ENCODE data around the gene CLTRN. TPM values are rescaled to one million over a fixed set of nuclear protein-coding genes. Genes with fewer than 3 reads are reported as not detected.

The CLTRN gene
- polyA plus RNA-seq, 3 donors from 2014 or later: 0.61 TPM; not detected in 2

- H3K4me3 Mint-ChIP-seq: no peak overlapping the region
- peaks cover 0 to 5% (median 0%) of the 10 kb centered on the region in 6 donors for H3K9me3 Mint-ChIP-seq
- DNase-seq: no peak
- no peaks in the 10 kb centered on the region for H3K4me1 Mint-ChIP-seq
- no peak overlapping the region for H3K27ac Mint-ChIP-seq
- H3K27me3 Mint-ChIP-seq (ENCODE audit: low read depth in 3 of 3): peaks cover 0 to 19% (median 0%) of the 10 kb centered on the region in 3 donors
- no peaks in the 10 kb centered on the region for H3K36me3 Mint-ChIP-seq
Measured at GRCh38 chrX:15598026-15598425, 66.6 kb downstream of the CLTRN start.

GRCh38 chrX:15594371-15594770 lies 70.2 kb downstream of the CLTRN start:
- DNase-seq: no peak
- peaks cover 0 to 2% (median 0%) of the 10 kb centered on the region in 6 donors for H3K9me3 Mint-ChIP-seq
- no peak overlapping the region for H3K4me3 Mint-ChIP-seq
- H3K27me3 Mint-ChIP-seq (ENCODE audit: low read depth in 3 of 3): peaks cover 2 to 26% (median 6%) of the 10 kb centered on the region in 3 donors
- no peaks in the 10 kb centered on the region for H3K36me3 Mint-ChIP-seq
- H3K27ac Mint-ChIP-seq: no peak overlapping the region
- no peaks in the 10 kb centered on the region for H3K4me1 Mint-ChIP-seq

- Mint-ChIP-seq H3K9me3 (peaks cover 0 to 2% (median 0%) of the 10 kb centered on the region in 6 donors), H3K27ac (no peak overlapping the region), H3K36me3 (no peaks in the 10 kb centered on the region), H3K27me3 (ENCODE audit: low read depth in 3 of 3) (peaks cover 4 to 8% (median 6%) of the 10 kb centered on the region in 3 donors), H3K4me3 (no peak overlapping the region), H3K4me1 (no peaks in the 10 kb centered on the region)
- no peak for DNase-seq
Measured at GRCh38 chrX:15579778-15580747, 84.5 kb downstream of the CLTRN start.

Other genes starting within 250 kb of the CLTRN start
- gene PIR, start 171.5 kb downstream of the CLTRN start, polyA plus RNA-seq: under 1 TPM in 1 of 3 donors, not detected in 2; 0.76 TPM
- gene BMX, start 164.0 kb downstream of the CLTRN start, polyA plus RNA-seq: not detected
- gene ACE2, start 63.8 kb downstream of the CLTRN start, polyA plus RNA-seq: not detected
- gene CA5B, start 73.5 kb upstream of the CLTRN start, polyA plus RNA-seq: 10 to 100 TPM; 66.3 to 79.1 (median 73.4) TPM
- 10 to 100 TPM; 13.5 to 34.1 (median 15.7) TPM for gene ZRSR2, start 125.7 kb upstream of the CLTRN start, polyA plus RNA-seq
- 10 to 100 TPM; 49.2 to 83.4 (median 71.3) TPM for gene AP1S2, start 190.0 kb upstream of the CLTRN start, polyA plus RNA-seq